Hematopoietic multipotent progenitor cell (in vitro differentiated cells): ENCODE results near the gene KCNC1. TPM values are rescaled to one million over a fixed set of nuclear protein-coding genes. Genes with fewer than 3 reads are reported as not detected.

ENCODE experiments used
- DNase-seq, 3 donors: peaks; one replicate each; pipeline ENCODE4 v3.0.0-alpha.2; 2011 to 2015; ENCODE audit warnings: low read depth in 2 of 3, low spot score in 2 of 3
- total RNA-seq: library from RNA; depleted of rRNA; stranded (reverse); fragments of >200 nt; gene quantifications from one replicate; pipeline ENCODE4 v1.2.3, GENCODE V29; 2012

The KCNC1 gene
- total RNA-seq, 1 donor: under 0.01 TPM

GRCh38 chr11:17735818-17736578, 1.4 kb downstream of the KCNC1 start:
- no peak for DNase-seq

- no peak for DNase-seq
These were observed 2.0 kb downstream of the KCNC1 start for GRCh38 chr11:17736579-17736893.

DNA sequence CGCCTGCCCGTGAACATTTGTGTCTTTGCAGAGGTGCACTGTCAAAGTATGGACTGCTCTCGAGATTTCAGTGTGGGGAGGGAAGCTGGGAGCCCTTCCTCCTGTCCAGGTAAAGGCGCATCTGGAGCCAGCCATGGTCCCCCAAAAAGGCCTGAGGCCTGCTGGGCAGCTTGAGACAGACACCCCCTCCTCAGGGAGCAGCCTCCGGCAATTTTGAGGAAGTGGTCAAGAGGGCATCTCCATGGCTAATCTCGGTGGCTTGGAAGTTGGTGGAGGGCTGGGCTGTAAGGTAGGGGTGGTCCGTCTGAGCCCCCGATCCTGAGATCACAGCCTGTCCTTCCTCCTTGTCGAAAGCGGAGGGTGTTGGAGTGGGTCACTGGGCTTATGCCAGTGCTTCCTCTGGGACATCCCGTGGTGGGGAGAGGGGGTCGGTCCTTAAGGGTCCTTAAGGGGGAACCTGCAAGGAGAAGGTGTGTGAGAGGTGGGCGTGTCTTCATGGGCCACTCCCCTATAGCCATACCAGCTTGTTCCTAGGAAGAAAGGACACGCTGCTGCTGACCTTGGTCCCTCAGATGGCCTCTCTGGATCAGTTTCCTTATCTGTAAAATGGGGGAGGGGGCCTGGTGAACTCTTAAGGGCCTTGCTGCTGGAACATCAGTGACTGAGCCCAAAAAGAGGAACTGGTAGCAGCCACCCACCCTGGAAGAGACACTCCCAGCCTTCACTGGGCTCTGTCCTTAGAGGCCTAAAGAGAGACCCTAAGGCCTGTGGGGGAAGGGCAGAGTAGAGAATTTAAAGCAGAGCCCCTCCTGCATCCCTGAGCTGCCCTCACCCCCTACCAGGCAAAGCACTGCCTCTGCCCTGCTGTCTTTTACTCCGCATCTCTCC, 2.6 kb downstream of the KCNC1 start:
- DNase-seq: no peak

DNA sequence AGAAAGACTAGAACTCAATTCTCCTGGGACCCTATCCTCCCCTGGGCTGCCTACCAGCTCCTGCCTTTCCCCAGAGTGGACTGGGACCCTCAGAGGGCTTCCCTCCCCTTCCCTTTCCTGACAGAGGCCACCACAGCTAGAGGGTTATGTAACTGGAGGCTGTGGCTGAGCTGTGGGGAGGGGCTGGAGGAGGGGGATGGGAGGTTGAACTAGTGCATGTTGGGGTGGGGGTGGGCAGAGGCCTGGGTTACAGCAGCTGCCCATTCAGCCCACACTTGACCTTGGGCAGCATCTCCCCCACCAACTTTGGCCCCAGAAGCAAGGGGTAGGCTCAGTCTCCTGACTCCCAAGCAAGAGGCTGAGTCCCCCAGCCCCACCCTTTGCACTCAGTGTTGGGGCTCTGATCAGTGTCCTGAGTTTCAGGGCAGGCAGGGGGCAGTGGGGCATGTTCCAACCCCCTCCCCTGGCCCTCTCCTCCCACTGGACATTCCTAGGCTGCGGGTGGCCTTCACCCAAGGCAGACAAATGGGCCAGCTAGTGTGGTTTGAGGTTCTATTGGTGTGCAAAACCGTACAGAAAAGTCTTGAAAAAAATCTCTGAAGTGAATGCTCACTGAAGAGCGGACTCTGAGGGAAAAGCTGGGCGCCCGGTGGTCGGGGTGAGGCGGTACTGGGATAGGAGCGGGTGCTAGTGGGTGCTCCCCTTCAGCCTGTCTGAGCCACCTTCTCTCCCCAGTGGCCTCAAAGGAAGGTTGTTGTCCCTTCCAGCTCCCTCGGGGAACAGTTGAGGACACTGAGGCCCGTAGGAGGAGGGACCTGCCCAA, 3.8 kb downstream of the KCNC1 start:
- DNase-seq: no peak

GRCh38 chr11:17739945-17740338, 5.4 kb downstream of the KCNC1 start:
- no peak for DNase-seq

DNA sequence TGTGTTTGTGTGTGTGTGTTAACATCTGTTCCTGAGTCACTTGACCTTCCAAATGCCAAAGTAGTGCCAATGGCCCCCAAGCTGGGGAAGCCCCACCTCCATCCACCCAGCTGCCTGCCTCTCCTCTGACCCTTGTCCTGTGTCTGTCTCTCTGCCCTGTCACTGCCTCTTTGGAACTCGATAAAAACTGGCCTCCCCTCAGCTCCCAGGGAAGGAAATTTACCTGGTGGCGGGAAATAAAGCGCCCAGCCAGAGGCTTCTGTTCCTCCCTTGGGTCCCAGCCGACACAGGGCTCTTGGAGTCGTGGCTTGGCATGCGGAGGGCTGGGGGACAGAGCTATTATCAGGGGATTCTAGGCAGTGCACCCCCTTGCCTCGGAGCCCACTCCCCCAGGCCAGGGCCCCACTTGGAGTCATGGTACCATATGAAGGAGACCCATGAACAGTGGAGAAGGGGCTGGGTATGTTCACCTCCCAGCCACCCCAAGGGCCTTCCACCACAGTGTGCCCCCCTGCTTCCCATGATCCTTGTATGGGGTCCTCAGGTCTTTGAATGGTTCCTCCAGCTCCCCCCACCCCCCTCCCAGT, 6.2 kb downstream of the KCNC1 start:
- no peak for DNase-seq

DNA sequence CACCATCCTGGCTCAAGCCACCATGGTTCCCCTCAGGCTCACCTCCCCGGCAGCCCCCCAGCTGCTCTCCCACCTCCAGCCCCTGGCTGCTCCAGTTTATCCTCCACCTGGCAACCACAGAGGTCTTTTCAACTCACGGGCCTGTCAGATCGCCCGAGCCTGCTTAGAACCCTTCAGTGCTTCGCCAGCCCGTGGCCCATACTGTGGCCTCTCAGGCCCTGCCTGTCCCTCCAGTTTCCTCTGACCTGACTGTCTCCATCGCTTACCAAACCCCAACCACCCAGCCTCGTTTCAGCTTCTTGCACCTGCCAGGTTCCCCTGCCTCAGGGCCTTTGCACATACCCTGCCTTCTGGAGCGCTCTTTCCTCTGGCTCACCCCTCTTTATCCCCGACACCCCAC, 6.9 kb downstream of the KCNC1 start:
- no peak for DNase-seq

DNA sequence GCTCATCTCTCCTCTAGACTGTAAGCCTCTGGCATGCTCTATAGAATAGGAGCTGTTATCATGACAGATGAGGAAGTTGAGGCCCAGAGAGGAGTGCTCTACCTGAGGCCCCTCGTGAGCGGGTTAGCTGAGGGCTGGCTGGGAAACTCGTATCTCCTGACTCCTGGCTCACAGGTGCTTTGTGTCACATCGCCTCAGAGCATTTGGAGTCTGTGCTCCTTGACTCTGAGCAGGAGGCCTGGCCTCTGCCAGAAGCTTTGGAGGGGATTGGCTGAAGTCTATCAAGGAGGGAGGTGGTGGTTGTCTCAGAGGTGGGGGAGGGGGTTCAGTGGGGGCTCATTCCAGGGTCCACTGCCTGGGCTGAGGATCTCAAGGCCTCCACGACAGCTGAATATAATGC, 7.4 kb downstream of the KCNC1 start:
- no peak for DNase-seq

- no peak for DNase-seq
These were observed 8.6 kb downstream of the KCNC1 start for GRCh38 chr11:17743026-17743807.

GRCh38 chr11:17743808-17744119, 9.2 kb downstream of the KCNC1 start:
- DNase-seq: no peak

DNA sequence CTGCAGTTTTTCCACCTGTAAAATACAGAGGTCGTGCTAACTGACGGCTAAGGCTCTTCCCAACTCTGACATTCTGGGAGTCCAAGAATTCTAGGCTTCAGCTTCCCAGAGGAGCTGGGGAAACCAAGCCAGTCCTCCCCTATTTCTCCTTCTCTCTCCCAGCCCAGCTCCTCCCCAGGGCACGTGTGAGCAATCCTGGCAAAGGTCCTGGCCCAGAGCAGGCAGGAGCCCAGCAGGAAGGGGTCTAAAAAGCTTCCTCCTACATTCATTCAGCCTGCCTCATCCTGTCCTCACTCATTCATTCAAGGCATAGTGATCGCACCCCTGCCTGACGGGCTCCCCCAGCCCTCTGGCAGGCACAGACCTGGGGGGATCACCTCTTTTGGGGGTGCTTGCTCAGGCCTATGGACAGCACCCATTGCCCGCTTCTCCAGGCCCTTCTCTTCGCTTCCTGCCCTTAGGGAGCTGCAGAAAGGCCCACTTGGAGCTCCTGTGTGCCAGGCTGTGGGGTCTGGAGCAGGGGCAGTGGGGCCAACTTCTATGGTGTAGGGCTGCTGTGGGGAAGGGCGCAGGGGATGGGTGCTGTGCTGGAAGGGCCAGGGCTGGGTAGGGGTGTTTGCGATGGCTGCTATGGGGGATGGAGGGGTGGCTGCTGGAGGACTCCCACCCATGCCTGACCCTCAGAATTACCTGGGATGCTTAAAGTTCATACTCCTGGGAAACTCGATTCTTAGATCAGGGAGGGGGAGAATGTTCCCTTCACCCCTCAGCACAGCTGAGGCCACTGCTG, 9.8 kb downstream of the KCNC1 start:
- no peak for DNase-seq

DNA sequence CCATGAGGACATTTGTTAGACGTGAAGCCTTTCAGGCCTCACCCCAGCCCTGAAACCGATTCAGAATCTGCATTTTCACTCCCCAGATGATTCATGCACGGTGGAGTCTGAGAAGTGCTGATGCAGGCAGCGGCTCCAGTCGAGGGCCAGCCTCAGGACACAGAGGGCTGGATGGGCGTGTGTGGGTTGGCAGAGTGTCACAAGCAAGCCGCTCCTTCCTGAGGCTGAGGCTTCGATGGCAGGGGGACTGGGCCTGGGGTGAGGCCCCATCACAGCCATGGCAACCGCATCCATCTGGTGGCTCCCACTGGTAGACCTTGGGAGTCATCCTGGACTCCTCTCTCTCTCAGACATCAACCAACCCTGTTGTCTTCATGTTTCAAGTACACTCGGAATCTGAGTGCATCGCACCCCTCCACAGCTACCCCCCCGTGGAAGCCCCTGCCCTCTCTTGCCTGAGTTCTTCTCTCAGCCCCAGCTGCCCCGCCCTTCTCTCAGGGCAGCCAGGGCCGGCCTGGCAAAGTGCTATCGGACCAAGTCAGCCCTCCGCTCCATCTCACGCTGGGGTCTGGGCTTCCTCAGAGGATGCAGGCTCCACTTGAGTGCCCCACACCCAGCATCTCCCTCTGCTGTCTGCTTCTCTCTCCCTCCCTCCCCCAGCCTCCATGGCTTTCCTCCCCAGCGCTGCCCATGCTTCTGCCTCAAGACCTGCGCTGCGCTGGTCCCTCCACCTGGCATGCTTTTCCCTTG, 10.6 kb downstream of the KCNC1 start:
- no peak for DNase-seq

DNA sequence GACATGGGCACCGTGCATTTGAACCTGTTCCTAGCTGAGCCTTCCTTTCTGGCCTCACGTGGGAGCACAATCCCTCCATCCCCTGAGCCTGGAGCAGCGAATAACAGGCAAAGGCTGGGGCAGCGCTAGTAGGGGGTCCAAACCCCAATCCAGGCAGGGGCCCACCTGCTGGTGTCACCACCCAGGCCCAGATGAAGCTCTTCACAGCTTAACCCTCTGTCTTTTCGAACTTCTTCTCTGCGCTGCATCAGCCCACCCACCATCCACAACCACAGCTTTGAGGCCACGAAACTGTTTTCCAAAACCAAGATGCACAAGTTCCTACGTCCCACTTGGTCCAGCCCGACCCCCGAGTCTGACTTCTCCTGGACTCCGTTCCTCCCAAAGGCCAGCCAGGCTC, 11.5 kb downstream of the KCNC1 start:
- DNase-seq: no peak

DNA sequence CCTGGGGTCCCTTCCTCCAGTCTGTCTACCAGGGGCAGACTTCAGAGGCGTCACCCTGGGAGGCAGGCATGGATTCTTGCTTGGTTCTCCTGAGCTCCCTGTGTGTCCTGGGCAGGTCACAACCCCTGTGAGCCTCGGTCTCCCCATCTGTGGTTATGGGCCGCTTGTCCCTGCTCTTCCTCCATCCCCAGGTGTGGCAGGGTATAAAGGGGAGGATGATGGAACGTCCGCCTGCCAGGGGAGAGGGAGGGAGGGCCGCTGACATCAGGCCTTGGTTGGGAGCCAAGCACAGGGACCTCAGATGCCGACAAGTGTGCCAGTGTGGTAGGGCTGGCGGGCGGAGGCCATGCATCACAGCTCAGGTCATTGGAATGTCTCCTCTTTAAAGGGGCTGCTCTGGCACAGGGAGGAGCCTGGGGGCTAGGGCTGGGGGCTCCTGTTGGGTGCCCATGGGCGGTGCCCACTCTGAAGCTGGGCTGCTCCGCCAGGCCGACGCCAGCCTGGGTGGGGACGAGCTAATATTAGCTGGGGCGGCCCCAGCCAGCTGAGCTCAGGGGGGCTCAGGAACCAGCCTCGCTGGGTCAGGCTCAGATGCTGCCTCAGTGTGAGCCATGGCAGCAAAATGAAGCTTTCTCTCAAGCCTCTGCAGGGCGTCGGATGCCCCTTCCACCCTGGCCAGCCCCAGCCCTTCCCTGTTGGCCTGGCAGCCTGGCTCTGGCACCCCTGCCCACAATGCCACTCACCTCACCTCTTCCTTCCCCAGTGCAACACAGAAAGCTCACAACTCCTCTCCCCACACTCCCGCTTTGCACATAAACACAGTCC, 12.8 kb downstream of the KCNC1 start:
- DNase-seq: no peak

DNA sequence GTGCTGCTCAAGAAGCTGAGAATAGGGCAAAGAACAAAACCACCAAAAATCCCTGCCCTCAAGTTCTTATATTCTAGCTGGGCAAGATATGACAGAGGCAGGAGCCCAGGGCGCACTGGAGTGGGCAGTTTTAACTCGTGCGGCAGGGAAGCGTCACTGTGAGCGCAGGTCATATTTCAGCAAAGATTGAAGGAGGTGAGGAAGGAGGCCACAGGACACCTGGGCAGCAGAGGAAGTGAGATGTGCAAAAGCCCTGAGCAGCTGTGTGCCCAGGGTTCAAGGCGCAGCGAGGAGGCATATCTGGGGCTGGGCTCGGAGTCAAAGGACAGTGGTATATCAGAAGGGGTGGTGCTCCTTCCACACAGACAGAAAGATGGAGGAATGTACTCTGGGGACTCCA, 13.5 kb downstream of the KCNC1 start:
- DNase-seq: no peak

DNA sequence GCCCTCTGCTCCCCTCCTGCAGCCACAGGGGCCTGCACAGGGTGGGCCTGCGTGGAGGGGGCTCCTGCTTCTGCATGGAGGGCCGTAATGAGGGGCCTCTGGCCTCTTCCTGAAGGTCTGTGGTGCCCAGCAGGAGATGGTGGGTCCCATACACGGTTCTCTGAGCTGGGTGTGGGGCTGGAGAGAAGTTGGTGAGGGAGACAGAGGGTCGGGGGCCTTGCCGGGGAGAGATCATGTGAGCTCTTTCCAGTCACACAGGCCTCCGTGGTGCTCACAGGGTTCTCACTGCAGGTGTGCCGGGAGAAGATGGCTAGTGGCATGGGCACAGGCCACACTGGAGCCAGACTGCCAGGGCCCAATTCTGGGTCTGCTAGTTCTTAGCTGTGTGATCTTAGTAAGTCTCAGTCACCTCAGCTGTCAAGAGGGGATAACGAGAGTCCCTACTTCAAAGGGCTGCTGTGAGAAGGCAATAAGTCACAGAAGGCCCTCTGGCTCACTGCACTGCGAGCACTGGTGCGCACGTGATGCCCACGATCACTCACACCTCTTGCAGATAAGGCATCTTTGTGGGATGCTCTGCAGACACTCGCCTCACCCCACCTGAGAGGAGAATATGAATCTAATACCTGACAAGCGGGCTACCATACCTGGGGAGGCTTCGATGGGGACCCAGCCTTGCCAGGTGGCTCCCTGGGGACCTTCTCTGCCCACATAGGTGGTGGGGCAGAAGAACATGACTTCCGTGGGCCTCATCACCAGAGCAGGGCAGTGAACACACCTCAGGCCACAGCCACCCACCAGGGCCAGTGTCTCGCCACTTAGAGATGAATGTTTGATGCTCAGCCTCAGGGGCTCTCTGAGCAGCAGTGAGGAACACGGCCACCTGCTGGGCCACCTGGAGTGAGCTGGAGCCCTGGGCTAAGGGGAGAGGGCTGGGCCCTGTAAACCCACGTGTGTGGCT, 14.5 kb downstream of the KCNC1 start:
- DNase-seq: no peak
